PC-3 (cell line): ENCODE measurements around the gene COLEC11.

ENCODE experiments used
- EZH2 ChIP-seq: fragments of 300-600 bp; sonication (generic); IDR thresholded peaks from one replicate; pipeline ENCODE4 v1.6.1; 2017; ENCODE audit warnings: antibody characterized with exemption, mild to moderate bottlenecking, low read length; ENCODE audit not compliant: unreplicated experiment
- TF ChIP-seq, protein P1 (sequence below): fragments of 300-600 bp; sonication (generic); conservative IDR thresholded peaks from 2 replicates; pipeline ENCODE4 v1.5.1; 2017; ENCODE audit warnings: antibody characterized with exemption, low read depth, mild to moderate bottlenecking, low read length

- TF ChIP-seq, protein P1, sequence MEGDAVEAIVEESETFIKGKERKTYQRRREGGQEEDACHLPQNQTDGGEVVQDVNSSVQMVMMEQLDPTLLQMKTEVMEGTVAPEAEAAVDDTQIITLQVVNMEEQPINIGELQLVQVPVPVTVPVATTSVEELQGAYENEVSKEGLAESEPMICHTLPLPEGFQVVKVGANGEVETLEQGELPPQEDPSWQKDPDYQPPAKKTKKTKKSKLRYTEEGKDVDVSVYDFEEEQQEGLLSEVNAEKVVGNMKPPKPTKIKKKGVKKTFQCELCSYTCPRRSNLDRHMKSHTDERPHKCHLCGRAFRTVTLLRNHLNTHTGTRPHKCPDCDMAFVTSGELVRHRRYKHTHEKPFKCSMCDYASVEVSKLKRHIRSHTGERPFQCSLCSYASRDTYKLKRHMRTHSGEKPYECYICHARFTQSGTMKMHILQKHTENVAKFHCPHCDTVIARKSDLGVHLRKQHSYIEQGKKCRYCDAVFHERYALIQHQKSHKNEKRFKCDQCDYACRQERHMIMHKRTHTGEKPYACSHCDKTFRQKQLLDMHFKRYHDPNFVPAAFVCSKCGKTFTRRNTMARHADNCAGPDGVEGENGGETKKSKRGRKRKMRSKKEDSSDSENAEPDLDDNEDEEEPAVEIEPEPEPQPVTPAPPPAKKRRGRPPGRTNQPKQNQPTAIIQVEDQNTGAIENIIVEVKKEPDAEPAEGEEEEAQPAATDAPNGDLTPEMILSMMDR = no peak
- no peak for TF ChIP-seq EZH2
Observed at GRCh38 chr2:3647246-3647645, 52.3 kb downstream of the COLEC11 start.
